Activated CD8-positive, alpha-beta memory T cell treated with anti-CD3 and anti-CD28 coated beads for 48 hours (primary cell): ENCODE data around the gene TXNDC15.

Source experiments
- DNase-seq, 3 experiments: peaks; one replicate each; pipeline ENCODE4 v3.0.0-alpha.2; 2020; ENCODE audit warnings: low read depth in 2 of 3, low spot score in 2 of 3

Gene TXNDC15

GRCh38 chr5:134917070-134917815 is 43.1 kb downstream of the TXNDC15 start:
- DNase-seq: no peak

DNA sequence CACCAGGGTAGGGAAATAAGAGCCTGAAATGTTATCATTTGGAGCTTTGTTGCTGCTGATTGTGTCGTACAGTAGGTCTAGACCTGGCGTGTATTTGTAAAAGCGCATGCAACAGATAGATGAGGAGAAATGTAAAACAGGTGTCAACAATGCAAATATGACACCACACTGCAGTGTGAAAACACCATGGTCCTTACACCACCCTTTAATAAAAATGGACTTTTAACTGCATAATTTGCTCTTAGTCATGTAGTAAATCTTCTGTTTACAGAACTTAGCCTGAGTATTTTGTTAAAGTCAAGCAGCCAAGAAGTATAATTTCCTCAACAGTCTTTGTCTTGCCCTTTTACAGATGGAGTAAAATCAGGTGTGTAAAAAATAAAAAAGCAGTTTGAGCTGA is 44.7 kb downstream of the TXNDC15 start:
- no peak for DNase-seq

GRCh38 chr5:134920848-134921575 is 46.8 kb downstream of the TXNDC15 start:
- no peak for DNase-seq

- DNase-seq: no peak
These were observed 58.3 kb downstream of the TXNDC15 start for GRCh38 chr5:134932508-134932907.

DNA sequence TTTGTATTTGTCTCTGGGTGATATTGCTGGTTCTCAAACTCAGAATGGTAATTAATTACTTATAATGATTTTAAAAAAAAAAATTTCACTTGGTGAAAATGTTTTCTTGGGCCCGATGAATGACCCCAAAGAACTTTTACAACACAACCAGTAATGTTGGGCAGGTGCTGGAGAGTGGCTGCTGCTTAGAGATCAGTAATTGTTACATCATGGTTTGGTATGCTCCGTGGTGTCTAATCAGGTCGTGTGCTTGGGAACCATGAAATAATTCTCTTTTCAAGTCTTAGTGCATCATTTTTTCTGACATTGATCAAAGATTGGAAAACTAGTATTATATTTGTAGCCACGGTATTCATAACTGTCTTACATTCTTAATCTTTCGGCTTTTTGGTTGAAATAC is 60.0 kb downstream of the TXNDC15 start:
- no peak for DNase-seq

- no peak for DNase-seq
These were observed 61.8 kb downstream of the TXNDC15 start for GRCh38 chr5:134935711-134936602.

- no peak for DNase-seq
These were observed 63.4 kb downstream of the TXNDC15 start for GRCh38 chr5:134937526-134937925.

- no peak for DNase-seq
These were observed 63.9 kb downstream of the TXNDC15 start for GRCh38 chr5:134938030-134938429.

DNA sequence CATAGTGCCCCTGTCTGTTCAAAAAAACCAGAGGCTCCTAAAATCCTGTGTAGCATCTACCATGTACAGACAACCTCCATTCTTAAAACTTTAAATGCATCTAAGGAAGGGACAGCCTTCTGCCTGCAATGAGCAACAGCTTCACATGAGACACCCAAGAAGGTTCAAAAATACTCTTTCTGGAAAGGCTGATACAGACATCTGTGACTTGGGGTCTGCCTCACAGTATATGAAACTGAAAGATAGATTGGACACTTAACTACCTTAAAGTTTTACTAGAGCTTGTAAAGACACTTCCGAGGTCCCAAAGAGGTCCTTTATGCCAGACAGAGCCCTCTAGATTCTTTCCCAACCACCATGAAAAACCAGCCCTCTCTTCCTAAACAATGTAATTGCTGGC is 65.3 kb downstream of the TXNDC15 start:
- no peak for DNase-seq

- no peak for DNase-seq
These were observed 69.4 kb downstream of the TXNDC15 start for GRCh38 chr5:134943547-134943946.

DNA sequence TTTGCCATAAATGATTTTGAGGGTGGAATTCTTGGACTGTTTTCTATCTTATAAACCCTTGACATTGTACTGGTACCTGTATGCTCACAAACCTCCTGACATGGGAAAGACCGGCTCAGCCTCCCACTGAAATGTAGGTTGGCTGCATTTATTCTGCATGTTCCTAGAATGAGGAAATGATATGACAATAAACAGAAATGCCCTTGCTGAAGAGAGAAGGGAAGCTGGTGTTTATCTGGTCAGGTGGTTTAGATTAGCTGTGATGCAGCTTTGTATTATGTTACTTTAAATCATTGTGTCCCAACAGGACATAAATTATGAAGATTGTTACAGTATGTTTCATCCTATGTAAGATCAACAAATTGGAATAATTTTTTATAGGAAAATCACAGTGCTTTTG is 70.5 kb downstream of the TXNDC15 start:
- DNase-seq: no peak

GRCh38 chr5:134945041-134945440 is 70.9 kb downstream of the TXNDC15 start:
- DNase-seq: no peak

DNA sequence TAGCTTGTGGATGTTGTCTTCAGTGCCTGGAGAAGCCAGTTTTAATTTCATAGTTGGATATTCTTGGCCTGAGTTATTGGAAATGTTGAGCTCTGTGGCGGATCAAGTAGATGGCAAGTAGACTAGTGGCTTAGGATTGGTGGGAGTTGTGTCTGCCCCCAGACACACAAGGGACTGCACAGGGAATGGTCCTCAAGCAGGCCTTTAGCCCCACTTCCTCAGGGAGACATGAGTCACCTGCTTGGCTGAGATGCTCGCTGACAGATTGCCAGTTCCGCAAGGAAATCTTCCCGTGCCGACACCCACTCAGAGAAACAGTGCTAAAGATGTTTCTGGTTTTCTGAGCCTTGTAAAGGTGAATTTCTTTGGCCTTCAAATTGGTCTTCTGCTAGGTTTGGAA is 74.7 kb downstream of the TXNDC15 start:
- no peak for DNase-seq

GRCh38 chr5:134949316-134949715 is 75.1 kb downstream of the TXNDC15 start:
- no peak for DNase-seq
